GM15510 (cell line): Measurements from ENCODE around the gene KREMEN1.

Experiments used
- POLR2A ChIP-seq: IDR thresholded peaks from 3 replicates; pipeline ENCODE4 v1.6.1; 2011; ENCODE audit warnings: borderline replicate concordance; ENCODE audit not compliant: insufficient read length; ENCODE audit errors: extremely low read depth

The KREMEN1 gene

DNA sequence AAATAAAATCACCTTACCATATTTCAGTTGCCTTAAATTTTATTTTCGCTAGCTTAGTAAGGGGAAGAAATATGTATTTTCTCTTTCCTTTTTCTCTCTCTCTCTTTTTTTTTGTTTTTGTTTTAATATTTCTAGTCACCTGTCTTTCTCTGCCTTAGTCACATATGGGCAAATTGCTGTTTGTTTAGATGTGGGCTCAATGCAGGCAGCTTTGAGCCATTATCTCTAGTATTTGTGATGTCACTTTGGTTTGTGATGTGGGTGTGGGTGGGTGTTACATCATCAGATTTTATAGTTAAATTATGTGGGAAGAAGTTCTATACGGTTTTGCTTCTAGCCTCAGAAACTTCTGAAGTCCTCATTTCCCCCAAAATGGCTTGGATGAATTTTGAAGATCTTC lies 11.1 kb upstream of the KREMEN1 start, which contains the start of gene C22orf31:
Gene C22orf31 (minus strand): TSS at position 59 of the 400 bp plus-strand sequence. CDS start 39 bp downstream, at position 20.
- TF ChIP-seq POLR2A = no peak

DNA sequence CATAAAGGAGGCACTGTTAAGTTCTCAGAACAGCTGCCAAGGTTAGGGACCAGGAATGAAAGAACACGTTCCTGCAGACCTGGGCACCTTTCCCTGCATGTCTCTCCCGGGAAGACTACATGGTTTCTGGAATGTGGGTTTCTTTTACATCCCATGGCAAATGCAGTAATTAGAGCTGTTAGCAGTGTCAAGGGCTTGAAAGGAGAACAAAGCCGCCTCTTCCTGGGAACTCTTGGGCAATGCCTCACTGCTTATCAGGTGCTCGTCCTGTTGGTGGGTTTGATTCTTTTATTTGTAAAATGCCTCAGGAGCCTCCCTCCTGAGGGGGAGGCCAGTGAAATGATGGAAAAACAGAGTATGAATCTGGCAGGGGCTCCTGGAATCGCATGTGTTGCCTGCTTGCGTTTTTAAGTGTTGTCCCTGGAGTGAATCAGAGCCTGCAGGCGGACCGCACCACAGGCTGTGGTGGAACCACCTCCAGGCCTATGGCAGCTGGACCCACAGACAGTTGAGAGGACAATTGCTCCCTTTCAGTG lies 10.5 kb upstream of the KREMEN1 start:
- no peak for TF ChIP-seq POLR2A

DNA sequence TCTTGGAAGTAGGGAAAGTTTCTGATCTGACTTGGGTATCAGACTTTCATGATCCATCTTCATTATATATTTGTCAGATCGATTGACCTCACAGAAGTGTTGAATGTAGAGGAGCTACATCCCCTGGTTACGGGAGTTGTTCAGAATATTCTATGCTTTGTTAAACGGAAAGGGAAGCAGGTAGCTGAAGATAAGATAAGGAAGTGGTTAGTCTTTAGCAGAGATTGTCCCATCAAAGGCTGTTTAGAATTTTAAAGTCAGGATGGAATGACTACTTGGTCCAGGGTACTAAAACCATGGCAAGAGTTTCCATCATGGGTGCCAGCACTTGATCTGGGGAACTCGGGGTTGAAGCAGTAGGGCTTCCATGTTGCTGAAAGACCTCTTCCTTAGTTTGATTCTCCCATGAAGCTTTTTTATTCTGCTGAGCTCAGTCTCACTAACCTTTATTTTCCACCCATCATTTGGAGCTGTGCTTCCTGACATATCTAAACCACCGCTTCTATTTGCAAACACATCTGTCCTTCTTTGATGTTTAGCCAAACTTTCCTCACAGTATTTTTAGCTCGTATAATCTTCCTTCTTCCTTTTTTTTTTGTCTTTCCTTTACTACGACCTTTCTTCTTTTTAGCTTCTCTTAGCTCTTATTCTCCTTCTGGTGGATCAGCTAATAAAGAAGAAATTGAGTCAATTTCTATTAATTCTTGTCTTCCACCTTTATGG lies 7.2 kb upstream of the KREMEN1 start:
- TF ChIP-seq POLR2A = no peak

DNA sequence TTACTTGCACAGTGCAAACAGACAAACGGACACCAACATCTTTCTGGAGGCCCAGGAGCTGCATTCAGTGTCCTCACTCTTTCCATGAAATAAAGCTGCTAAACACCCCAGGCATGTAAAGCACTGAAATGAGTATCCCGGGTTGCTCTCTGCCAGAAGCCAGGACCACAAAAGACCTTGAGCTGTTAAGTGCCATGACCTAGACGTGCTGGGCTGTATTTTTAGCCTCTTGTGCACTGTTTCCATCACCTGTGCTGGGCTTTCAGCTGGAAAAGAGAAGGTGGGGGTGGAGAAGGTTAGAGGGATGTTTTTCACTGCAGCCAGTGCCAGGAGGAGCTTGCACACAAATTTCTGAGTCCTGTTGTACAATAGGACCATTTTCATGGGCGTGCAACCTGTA lies 3.4 kb upstream of the KREMEN1 start:
- TF ChIP-seq POLR2A = no peak

DNA sequence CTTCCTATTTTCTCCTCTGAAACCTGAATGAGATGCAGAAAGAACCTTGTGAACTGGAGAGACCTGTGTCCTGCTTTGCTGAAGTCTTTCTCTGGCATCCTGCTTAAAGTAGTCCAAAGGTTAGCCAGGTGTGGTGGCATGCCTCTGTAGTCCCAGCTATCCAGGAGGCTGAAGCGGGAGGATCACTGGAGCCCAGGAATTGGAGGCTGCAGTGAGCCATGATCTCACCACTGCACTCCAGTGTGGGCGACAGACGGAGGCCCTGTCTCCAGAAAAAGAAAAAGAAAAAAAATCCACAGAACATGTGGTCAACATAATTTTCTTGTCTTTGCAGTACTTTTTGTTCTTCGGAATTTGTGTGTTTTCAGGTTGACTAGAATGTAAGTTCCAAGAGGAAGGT lies 2.3 kb upstream of the KREMEN1 start:
- no peak for TF ChIP-seq POLR2A

DNA sequence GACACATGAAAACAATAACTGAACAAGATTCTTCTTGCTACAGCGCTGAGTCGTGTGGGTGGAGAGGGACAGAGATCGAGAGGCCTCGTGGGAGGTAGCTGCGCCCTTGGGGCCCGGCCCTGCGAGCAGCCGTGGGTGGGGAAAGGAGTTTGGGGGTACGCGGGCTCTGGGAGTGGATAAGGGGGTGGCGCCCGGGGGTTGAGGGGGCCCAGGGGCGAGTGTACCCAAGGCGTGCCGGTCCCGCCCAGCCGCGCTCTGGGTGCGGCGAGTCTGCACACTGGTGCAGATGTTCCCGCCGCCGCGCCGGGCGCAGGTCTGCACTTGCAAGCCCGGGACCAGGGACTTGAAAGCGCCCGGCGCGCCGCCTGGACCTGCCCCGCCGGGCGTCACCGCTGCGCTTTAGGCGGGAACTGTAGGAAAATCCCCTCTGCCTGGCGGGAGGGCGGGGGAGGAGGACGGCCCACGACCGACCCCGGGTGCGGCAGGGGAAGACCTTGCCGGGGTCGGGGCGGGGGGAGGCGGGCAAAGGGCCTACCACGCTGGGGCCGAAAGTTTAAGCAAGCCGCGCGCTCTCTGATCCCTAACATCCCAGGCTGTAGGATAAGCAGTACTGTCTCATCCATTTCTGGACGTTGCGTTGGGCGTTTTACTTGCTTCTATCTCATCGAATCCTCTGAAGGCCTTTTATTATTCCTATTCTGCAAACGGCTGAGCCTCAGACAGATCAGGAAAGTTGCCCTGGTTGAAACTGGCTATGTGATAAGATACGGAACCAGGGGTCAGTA lies 1.4 kb upstream of the KREMEN1 start:
- no peak for TF ChIP-seq POLR2A

DNA sequence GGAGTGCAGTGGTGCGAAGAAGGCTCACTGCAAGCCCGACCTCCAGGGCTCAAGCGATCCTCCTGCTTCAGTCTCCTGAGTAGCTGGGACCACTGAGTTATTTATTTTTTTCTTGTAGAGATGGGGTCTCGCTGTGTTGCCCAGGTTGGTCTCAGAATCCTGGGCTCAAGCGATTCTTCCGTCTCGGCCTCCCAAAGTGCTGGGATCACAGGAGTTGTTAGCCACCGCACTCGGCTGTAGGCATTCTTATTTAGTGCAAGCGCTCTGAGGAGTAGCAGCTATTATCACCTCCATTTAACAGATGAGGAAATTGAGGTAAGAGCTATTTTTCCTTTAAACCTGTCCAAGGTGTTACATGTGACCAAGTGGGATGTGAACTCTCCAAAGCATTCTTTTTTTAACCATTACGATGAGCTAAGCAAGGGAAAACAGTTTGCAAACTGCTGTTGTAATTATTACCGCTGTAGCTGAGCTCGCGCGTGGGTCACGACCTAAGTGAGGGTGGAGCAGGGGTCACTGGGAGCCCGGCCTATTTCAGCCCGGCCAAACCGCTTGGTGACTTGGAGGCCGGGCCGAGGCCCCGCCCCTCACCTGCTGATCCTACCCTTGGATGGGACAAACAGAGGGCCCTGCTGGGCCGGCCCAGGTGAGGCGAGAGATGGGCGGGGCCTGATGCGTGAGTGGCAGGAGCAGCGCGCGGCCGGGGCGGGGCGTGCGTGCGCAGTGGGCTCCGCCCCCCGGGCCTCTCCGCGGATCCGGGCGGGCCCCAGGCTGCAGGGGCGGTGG lies 449 bp upstream of the KREMEN1 start:
- TF ChIP-seq POLR2A = no peak

DNA sequence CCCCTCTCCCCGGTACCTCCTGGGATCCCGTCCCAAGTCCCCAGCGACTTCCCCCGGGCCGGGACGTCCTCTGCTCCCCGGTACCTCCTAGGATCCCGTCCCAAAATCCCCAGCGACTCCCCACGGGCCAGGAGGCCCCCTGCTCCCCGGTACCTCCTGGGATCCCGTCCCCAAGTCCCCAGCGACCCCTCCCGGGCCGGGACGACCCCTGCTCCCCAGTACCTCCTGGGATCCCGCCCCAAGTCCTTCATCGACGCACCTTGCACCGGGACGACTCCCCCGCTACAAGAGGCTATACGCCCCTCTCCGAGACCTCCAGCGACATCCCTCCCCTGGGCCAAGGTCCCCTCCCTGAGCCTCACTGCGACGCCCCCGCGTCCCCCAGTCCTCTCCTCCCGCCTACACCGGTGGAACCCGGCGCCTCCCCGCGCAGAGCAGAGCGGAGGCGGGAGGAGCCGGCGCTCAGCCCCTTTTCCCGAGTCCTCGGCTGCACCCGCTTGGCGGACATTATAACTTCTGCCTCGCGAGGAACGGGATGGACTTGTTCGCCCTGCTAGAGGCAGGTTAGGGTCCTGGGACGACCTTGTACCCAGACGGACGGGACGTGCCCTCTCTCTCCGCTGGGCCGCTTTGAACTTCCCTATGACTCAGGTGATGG lies 912 bp downstream of the KREMEN1 start:
- no peak for TF ChIP-seq POLR2A

DNA sequence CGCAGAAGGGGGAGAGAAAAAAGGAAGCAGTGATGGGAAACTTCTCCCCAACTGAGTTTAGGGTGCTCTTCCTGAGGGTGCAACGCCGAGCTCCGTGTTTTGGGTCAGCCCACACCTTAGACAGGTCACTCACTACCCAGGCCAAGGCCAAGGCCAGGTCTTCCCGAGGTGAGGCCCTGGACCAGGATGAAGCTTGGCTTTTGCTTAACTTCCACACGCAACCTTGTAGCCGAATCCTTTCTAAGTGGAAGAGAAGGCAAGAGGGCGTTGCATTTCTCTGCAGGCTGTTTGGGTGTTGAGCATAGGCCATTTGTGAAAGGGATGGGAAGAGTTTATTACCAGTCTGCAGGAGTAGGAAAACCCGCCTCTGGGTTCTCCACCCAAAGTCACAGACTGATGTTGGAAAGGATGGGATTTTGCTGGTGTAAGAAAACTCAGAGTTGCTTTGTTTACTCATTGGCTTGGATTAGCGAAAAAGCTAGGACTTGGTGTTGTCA lies 1.5 kb downstream of the KREMEN1 start:
- TF ChIP-seq POLR2A = no peak

DNA sequence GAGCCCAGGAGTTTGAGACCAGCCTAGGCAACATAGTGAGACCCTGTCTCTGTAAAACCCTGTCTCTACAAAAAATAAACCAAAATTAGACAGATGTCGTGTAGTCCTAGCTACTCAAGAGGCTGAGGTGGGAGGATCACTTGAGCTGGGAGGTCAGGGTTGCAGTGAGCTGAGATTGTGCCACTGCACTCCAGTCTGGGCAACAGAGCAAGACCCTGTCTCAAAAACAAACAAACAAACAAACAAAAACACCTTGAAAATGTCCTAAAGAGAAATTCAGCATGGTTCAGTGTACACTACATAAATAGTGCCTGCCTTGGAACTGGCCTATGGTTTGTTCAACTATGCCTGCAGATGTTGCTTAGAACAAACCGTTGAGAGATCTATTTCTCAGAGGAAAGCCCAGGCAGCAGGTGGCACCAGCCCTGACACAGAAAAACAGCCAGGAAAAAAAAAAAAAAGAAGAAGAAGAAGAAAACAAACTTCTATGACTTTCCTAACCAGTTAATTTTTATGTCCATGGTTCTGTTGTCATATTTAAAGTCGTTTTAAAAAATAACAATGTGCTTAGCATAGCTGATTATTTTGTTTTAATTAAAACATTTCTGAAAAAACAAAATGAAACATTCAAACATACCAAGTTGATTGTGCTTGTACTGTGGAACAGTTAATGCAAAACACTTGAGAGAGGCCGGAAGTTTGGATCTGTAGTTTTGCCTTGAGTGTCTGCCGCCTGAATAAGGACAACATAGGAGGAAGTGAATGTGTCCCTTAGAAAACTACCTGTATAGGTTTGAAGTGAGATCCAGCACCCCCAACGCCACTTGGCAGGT lies 5.4 kb downstream of the KREMEN1 start:
- no peak for TF ChIP-seq POLR2A

DNA sequence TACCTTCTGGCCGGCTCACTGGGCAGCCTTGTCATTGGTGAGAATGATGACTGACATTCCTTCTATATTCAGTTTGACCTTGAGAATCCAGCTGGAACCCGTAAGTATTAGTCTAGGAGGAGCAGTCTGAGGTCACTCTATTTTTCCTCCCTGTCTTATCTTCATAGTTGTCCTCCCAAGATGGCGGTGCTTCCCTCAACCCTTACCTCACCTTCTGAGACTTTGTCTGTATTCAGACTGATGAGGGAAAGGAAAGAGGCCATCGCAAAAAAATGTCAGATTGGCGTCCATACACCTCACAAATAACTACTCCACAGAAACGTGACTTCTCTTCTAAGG lies 6.0 kb downstream of the KREMEN1 start:
- TF ChIP-seq POLR2A = no peak

DNA sequence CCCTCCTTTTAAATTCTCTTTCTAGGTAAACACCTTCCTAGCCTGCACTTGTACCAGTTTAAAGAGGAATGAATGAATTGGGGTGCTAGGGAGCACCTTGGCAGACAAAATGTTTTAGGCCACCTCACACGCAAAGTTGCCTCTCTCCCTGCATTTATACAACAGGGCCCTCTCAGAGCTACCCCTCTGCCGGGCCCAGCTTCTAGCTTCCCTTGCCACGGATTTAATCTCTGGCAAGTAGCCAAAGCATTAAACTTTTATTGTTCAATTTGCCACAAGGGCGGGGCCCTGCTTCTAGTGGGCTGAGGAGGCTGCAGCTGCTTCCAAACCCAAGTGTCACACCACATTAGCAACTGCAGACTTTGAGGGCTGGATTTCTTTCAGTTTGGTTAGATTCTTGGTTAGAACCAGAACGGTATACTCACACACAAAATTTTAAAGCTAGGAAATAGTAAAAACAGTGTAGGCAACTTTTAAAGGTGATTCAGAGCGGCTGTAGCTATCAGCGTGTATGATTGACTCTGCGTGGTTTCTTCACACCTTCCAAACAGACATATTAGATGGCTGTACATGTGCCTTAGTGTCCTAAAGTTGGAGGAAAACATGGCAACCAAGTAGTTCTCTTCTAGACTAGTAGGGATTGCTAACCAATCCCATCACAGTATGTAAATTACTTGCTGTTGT lies 6.5 kb downstream of the KREMEN1 start:
- no peak for TF ChIP-seq POLR2A
